GM19023 (cell line): ENCODE measurements around the gene CISD3.
A peak's percentile ranks its signal among the peaks of the same experiment; 100 is the strongest.

Source experiments
- ATAC-seq: cut with Tn5 transposase; IDR thresholded peaks from one replicate; pipeline ENCODE4 v1.9.1; 2021; ENCODE audit warnings: mild to moderate bottlenecking, moderate library complexity; ENCODE audit not compliant: unreplicated experiment

Gene CISD3

DNA sequence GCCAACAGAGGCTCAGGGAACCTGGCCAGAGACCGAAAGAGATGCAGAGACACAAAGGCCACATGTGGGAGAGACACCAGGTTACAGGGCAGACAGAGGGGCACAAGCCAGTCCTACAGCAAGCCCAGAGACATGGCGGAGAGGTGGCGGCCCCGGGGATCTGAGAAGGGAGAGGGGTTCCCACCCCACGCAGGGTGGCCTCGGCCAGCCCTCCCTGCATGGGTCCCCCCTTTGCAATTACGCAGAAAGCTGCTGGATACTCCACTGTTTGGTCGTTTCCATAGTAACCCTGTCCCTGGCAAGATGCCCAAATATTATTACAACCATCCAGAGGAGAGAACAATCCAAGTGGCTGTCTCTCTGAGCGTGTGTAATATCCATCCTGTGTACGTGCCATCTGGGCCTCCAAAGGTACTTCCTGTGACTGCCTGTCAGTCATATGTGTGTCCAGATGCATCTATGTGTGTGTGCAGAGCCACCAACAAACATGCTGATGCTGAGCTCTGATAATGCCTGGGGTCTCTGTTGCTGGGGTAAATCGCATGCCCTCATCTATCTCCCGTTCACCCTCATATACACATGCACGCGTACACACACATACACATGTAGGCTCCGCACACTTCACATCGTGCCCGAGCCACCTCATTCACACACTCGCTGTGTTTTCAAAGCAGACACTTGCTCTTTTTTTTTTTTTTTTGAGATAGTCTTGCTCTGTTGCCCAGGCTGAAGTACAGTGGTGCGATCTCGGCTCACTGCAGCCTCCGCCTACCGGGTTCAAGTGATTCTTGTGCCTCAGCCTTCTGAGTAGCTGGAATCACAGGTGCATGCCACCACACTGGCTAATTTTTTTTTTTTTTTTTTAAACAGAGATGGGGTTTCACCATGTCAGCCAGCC lies 12.5 kb downstream of the CISD3 start:
- no peak for ATAC-seq

DNA sequence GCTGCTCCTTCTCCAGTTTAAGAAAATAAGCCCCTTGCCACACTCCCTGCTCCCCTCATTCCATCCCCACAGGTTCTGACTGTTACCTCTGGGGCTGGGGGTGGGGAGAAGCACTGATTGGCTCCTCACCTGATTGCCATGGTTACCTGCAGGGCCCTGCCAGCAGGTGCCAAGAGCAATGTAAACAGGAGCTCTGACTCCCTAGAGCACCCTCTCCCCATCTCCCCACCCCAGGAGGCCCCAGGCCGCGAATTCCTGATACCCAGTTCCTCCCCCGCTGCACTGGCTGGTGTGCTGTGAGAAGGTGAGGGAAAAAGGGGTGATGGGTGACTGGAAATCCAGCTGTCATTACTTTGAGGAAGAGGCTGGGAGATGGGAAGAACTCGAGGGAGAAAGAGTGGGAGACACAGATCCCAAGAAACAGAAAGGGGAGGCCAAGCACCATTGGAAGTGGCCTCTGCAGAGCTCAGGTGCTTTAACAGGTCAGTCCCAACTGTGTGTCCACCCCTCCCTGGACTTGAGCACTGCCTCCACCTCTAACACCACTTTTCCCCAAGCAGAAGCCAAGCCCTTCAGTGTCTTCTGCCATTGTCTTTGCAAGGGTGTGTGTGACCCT lies 13.5 kb downstream of the CISD3 start:
- ATAC-seq = no peak

DNA sequence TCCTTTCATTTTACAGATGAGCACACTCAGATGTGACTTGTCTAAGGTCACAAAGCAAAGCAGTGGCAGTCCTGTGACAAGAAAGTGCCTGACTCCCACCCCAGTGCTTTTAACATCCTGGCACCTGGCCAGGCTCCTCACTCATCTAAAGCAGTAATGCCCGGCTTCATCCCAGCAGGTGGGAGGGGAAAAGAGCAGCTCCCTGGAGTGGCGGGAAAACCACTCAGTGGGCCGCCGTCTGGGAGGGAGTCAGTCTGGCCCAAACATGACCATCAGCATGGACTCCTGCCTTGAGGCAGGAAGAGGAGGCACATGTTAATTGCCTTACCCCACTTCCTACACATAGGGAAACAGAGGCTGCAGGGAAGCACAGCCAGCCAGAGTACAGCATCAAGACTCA lies 15.4 kb downstream of the CISD3 start:
- no peak for ATAC-seq

DNA sequence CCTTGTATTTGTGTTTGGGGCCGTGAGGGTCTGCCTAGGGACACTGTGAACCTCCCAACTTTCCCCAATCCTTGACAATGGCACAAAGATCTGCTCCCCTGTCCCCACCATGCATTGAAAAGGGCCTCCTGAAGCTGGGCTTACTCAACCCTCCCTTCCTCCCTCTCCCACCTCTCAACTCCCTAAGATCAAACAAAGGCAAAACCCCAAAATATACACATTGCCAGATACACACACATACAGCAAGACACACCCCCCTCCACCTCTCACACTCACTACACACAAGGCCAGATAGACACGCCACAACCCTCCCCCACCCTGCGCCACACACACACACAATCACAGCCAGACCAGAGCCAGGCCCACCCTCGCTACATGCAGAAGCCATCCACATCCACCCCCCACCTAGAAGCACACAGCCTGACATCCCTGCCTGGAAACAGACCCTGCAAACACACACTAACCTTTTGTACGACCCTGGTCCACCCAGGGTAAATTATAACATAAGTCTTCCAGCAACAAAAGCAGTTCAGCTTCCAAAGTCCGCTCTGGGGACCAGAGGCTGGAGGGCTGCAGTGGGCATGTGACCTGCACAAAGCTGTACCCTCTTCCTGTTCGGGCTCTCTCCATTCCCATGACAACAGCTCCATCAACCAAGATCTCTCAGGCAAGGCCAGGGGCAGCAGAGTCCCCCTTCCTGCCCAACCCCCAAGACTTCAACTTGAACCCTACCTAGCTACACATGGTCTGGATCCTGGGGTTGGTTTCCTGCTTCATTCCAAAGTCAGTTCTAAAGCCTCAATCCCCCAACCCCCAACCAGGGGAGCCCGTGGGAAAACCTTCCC lies 16.1 kb downstream of the CISD3 start:
- ATAC-seq = no peak

DNA sequence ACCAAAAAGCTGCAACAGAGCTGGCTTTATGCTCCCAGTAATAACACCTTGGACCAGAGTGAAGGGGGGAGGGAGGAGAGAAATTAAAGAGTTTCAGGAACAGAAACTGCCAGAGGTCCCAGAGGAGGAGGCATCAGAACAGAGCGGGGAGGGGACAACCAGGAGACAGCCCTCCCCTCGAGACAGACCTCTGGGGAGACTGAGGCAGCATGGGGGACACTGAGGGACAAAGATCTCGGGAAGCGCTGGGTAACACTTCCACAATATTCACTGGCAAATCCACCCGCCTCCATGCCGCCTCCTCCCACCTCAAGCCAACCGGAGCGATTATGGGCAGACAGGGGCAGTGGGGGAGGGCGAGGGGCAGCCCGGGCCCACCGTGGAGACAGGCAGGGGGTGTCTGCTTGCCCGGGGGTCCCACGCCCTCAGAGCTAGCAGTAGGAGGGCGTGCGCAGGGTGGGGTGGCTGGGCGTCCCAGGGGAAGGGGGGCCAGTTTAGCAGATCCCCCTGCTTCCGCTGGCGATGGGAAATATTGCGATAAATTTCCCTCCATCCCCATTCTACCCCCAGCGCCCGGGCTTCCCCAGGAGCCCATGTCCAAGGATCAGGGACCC lies 16.8 kb downstream of the CISD3 start:
- no peak for ATAC-seq

DNA sequence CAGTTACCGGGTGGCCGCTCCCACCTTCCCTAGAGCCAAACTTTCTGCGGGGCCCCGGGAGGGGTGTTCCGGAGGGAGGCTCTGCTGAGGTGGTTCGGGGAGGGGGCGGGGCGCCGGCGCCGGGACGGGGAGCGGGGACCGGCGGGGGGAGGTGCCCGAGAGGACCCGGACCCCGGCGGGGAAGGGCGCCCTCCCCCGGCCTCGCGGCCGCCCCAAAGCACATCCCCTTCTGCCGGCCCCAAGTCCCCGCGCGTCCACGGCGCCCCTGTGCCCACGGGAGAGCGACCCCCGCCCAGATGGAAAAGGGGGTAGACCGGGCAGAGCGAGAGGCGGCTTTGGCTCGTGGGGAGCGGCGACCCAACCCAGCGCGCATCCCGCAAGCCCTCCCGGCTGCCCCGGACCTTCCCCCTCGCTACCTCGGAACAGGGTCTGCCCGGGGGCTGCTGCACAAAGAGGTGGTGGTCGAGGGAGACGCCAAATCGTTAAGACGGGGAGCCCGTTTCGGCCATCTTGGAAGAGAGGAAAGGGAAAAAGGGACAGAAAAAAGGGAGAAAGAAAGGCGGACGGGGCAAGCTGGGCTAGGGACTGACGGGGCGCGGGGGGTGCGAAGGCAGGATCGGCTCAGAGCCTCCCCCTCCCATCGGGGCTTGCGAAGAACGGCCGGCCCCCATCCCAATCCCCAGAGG lies 17.5 kb downstream of the CISD3 start:
- no peak for ATAC-seq

DNA sequence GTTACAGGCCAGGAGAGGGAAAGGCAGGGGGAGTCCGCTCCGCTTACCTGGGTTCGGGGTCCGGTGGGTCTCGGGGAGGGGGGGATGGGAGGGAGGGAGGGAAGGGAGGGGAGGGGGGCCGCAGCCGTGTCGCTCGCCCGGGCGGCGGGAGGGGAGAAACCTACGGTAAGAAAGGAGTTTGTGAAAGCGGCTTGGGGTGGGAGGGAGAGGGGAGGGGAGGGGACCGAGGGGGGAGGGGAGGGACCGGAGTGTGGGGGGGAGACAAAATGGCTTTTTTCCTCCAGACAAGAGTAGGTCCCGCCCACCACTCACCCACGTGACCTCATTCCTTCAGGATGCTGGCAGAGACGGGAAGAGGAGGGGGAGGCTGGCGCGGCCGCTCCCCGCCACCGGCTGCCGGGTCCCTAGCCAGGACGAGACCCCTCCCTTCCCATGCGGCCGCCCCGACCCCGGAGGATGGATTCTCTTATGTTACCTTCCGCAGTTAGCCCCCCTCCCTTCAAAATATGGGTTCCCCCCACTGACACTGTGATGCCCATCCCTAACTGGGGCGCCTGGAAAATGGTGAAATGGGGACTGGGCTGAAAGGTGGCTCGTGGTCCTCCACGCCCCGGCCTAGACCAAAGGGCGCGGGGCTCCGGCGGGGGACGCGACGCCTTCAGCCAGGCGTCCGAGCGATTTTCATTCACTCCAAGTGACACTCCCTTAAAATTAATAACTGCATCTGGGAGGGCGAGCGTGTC lies 18.2 kb downstream of the CISD3 start, which contains the start of gene PCGF2:
TSS of gene PCGF2 (minus strand) at position 188 of the 743 bp plus-strand sequence. CDS start 7,934 bp downstream, outside the sequence.
- no peak for ATAC-seq

DNA sequence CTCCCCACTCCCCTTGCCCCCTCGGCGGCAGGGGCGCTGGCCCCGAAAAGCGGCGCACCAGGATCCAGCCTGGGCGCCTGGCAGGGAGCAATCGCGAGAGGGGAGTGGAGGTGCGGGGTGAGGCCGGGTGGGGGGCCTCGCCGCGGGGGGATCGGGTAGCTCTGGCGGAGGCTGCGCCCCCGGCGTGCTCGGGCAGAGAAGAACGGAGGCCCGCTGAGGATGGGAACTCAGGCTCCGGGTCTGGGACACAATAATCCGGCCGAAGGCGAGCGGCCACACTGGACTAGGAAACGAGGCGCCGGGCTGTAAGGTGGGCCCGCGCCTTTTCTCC lies 18.7 kb downstream of the CISD3 start:
- no peak for ATAC-seq

DNA sequence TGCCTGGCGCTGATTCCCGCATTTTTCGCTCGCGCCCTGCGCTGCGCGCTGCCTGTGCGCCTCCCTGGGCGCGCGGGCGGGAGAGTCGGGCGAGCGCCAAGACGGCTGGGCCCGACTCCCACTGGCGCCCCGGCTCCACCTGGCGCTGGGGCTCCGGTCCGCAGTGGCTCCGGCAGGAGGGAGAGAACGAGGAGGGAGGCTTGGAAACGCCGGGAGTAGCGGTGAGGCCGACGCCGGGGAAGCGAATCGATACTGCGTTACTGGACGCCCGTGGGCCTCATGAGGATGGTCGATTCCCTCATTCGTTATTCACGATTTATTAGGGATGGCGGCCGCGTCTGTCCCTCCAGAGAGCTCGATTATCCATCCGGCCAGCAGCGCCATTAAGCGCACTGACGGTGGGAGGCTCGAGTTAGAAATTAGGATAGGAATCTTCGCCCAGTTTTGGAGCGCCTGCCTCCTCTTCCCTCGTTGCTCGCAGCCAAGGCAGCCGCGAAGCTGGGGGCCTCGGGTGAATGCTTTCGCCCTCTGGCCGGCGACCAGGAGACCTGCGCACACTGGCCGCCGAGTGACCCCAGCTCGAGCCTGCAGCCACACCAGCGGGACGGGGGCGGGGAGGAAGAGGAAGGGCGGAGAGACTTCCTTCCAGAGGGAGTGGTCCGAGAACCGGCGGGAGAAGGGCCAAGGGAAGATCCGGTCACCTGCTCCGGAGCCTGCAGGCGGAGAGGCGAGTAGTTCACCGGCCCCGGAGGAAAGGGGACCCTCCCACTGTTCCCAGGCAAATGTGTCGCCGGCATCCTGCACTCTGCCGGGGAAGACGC lies 19.3 kb downstream of the CISD3 start:
- no peak for ATAC-seq

DNA sequence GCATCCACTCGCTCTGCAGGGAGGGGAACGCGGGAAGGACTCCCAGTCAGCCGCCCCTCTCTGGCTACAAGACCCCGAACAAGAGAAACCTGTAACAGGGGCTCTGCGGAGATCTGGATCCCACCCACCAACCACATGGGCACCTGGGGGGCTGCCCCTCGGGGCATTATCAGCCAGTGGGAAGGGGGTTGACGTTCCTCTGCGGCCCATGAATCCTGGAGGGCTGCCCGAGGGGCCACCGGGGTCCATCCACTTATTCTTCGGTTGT lies 19.8 kb downstream of the CISD3 start:
- ATAC-seq = no peak

DNA sequence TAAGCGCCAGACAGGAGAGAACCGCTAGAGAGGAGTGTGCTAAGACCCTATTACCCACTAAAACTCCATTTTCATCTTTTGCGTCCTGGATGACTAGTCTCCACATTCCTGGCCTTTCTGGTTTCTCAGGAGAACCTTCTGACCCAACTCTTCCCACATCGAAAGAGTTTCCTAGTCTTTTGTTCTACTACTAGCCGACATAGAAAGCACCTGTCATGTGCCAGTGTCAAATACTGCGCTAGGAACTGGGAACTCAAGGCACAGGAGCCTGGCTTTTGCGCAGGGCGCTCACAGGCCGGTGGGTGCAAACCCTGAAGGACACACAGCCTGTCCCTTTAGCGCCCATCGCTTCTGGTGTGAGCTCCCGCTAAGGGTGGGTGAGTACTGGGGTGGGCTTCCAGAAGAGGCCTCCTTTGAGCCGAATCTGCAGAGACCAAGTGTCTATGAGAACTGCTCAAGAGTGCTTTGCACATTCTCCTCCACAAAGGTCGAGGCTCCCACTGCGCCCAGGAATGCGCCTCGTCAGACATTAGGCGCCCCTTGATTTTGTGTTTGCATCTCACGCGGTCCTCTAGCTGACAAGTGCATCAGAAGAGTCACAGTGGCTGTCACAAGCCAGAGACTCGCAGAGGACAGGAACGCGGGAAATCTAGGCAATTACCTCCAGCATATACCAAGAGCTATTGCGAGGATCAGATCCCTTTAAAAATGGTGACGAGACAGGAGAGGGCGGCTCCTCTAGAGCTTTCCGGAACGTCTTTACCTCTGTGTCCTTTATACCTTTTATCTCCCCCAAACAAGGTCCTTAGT lies 20.4 kb downstream of the CISD3 start:
- ATAC-seq = no peak

DNA sequence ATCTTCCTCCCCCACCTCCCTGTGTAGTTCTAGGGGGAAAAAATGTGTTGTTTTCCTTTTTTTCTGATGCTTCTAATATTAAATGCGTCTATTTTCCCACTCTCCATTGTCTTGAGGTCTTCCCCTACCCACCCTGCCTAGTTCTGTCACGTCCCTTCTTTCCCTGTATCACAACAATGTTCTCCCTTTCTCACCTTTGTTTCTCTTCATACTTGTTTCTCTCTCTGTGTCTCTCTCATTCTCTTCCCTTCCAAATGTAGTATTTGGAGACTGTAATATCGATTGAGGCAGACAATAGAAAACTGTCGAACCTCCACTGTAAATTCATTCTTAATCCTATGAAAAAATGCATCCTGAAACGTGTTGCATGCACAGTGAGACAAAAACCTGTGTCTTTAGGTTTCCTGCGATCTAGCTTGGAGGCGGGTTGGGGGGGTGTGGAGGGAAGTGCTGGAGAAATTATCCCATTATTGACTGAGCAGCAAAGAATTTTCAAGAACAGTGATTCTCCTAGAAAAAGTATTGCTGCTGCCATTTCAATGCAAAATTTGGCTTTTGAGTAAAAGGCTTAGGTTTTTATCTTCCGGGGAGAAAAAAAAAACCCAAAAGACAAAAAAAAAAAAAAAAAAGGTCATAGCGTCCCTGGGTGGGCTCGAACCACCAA lies 21.1 kb downstream of the CISD3 start:
- ATAC-seq = no peak

DNA sequence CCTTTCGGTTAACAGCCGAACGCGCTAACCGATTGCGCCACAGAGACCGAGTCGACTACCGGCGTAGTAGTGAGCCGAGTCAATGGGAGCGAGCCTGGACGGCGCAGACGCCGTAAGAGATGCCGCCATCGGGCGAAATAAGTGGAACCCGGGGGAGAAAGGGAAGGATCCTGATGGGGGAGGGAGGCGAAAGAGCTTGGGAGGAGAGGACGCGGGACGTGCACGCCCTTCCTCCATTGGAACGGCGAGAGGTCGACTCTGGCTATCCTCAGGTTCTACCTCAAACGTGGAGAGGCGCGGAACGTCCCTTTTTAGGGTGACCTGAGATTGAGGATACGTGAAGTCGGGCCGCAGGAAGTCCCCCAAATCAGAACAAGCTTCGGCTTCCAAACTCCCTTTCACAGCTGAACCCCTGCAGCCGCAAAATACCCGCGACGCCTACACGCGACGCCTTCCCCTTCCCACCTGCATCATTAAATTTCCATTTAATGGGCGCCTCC lies 21.7 kb downstream of the CISD3 start:
- peak; percentile 7 for ATAC-seq

DNA sequence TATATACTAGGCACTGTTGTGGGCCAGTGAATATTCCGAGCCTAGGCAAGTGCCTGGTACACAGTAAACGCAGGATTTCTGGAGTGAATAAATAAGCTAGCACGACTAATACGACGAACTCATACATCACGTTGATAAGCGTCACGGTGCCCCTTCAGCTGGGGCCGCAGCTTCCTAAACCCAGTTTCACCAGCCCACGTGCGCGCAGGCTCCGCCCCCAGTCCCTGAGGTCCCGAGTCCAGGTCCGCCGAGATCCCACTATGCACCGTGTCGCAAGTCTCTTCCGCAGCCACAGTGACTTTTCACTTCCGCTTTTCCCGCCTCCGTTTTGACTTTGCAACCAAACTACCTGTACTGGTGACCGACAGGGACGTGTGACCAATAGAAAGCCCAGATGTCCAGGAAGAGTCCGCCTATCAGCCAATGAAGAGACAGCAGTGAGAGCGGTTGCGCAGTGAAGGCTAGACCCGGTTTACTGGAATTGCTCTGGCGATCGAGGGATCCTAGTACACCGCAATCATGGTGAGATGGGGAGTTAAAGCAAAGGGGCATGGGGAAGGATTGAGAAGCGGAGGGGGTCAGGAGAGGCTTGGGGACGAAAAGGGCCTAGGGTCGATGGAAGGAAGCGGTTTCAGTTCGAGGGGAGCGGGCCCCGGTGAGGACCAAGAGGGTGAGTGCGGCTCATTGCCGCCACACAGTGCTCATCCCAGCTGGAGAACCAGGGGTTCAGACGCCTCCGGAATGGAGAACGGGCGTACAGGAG lies 22.3 kb downstream of the CISD3 start, which contains the start of gene PSMB3:
TSS of gene PSMB3 (plus strand) at position 434 of the 763 bp plus-strand sequence. CDS start at position 520, 86 bp downstream.
- peak; percentile 90 for ATAC-seq

DNA sequence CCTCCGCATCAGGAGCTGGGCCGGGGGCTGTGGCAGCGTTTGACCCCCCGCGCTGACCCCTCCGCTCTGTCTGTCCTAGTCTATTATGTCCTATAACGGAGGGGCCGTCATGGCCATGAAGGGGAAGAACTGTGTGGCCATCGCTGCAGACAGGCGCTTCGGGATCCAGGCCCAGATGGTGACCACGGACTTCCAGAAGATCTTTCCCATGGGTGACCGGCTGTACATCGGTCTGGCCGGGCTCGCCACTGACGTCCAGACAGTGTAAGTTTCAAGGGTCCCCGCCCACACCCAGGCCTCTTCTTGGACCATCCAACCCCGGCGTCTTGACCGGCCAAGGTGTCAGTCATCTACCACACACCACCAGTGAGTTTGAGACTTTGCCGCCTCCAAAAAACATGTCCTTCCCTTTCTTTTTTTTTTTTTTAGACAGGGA lies 22.9 kb downstream of the CISD3 start:
- ATAC-seq = no peak

DNA sequence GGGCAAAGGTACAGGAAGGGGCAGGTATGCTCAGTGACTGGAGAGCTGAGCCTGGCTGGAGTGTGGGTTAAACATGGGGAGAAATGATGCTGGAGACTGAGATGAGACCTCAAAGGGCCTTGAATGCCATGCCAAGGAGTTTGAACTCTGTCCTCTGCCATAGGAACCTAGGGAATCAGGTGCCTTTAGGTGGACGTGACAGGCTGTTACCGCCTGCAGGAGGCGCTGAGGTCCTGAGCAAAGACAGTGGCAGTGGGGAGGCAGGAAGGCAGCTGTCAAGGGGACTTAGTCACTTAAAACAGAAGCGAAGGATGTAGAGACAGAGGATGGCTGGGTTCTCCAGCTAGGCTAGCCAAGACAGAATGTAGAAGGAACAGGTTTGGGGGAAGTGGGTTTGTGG lies 31.5 kb downstream of the CISD3 start:
- ATAC-seq = no peak

DNA sequence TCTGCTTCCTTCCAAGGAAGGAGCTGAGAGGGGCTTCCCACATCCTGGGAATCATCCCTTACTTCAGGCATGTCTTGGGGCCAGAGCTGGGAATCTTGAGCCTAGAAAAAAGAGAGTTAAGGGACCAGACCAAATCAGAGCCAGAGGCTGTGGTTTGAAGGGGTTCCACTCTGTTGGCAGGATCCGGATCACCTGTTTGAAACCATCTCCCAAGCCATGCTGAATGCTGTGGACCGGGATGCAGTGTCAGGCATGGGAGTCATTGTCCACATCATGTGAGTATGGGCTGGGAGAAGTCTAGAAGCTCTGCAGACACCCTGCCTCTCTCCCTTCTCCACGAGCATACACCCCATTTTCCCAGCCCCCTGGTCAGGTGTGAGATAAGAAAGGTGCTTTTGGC lies 32.1 kb downstream of the CISD3 start:
- ATAC-seq = no peak
